OCI-LY1 (cell line): Measurements from ENCODE around the gene RGS19.

Experiments used
- H2AFZ ChIP-seq: fragments of 200-600 bp; sonication (generic), shearing (Covaris generic); 2 replicates; pipeline ENCODE4 v1.6.0; 2014; ENCODE audit warnings: antibody characterized with exemption, mild to moderate bottlenecking, low read length
- H3F3A ChIP-seq: fragments of 200-600 bp; sonication (generic), shearing (Covaris generic); 2 replicates; pipeline ENCODE4 v1.6.0; 2014; ENCODE audit warnings: mild to moderate bottlenecking, antibody characterized with exemption, low read length, moderate library complexity; ENCODE audit not compliant: insufficient read depth
- H3K27ac ChIP-seq: fragments of 200-600 bp; sonication (generic); 2 replicates; pipeline ENCODE4 v1.5.1; 2014; ENCODE audit warnings: low read length, mixed run types, mild to moderate bottlenecking, low read depth; ENCODE audit not compliant: poor library complexity, severe bottlenecking
- H3K27me3 ChIP-seq: fragments of 200-600 bp; sonication (generic); 2 replicates; pipeline ENCODE4 v1.6.0; 2014; ENCODE audit warnings: antibody characterized with exemption, mild to moderate bottlenecking, low read length, moderate library complexity; ENCODE audit not compliant: insufficient read depth
- H3K36me3 ChIP-seq: fragments of 200-600 bp; sonication (generic); 2 replicates; pipeline ENCODE4 v1.6.1; 2014; ENCODE audit warnings: mild to moderate bottlenecking, antibody characterized with exemption, low read length, moderate library complexity, mixed read lengths; ENCODE audit not compliant: insufficient read depth
- H3K4me1 ChIP-seq: fragments of 200-600 bp; sonication (generic); 2 replicates; pipeline ENCODE4 v1.5.1; 2014; ENCODE audit warnings: mild to moderate bottlenecking, low read length, moderate library complexity; ENCODE audit not compliant: insufficient read depth, severe bottlenecking
- H3K4me2 ChIP-seq: fragments of 200-600 bp; sonication (generic), shearing (Covaris generic); 2 replicates; pipeline ENCODE4 v1.6.1; 2014; ENCODE audit warnings: low read length
- H3K4me3 ChIP-seq: fragments of 200-600 bp; sonication (generic); 2 replicates; pipeline ENCODE4 v1.5.1; 2014; ENCODE audit warnings: low read length, low read depth, mild to moderate bottlenecking, mixed read lengths; ENCODE audit not compliant: poor library complexity, severe bottlenecking
- H3K79me2 ChIP-seq: fragments of 200-600 bp; shearing (Covaris generic); 2 replicates; pipeline ENCODE4 v1.6.1; 2016; ENCODE audit warnings: mixed run types, low read length, mixed read lengths; ENCODE audit not compliant: insufficient read depth
- H3K9ac ChIP-seq: fragments of 200-600 bp; sonication (generic), shearing (Covaris generic); 2 replicates; pipeline ENCODE4 v1.6.1; 2014; ENCODE audit warnings: mild to moderate bottlenecking, low read length, mixed read lengths
- H3K9me2 ChIP-seq: fragments of 200-600 bp; sonication (generic), shearing (Covaris generic); 2 replicates; pipeline ENCODE4 v1.6.1; 2014; ENCODE audit warnings: low read depth, mild to moderate bottlenecking, low read length, mixed read lengths
- H3K9me3 ChIP-seq: fragments of 200-600 bp; shearing (Covaris generic); 2 replicates; pipeline ENCODE4 v1.6.1; 2014; ENCODE audit warnings: low read length, mixed read lengths
- H4K20me1 ChIP-seq: fragments of 200-600 bp; sonication (generic), shearing (Covaris generic); 2 replicates; pipeline ENCODE4 v1.6.0; 2016; ENCODE audit warnings: mild to moderate bottlenecking, low read length; ENCODE audit not compliant: insufficient read depth
- CTCF ChIP-seq: fragments of 200-600 bp; sonication (generic), shearing (Covaris generic); IDR thresholded peaks from 2 replicates; pipeline ENCODE4 v1.5.1; 2017; ENCODE audit warnings: mild to moderate bottlenecking, antibody characterized with exemption, low read length, moderate library complexity, mixed read lengths
- EZH2 ChIP-seq: fragments of 200-600 bp; sonication (generic), shearing (Covaris generic); IDR thresholded peaks from 2 replicates; pipeline ENCODE4 v1.8.0; 2017; ENCODE audit warnings: borderline replicate concordance, mixed run types, mild to moderate bottlenecking, antibody characterized with exemption, low read length, moderate library complexity, mixed read lengths

Gene RGS19

GRCh38 chr20:64062596-64063388 is 16.5 kb downstream of the RGS19 start, which contains the start of gene TCEA2:
TSS of gene TCEA2 (plus strand) at chr20:64063198. CDS start at chr20:64063313, 115 bp downstream.
- H3K4me2 ChIP-seq: peak within 1 kb of the TSS; percentile 98
- no peak within 1 kb of the TSS for H2AFZ ChIP-seq
- no peaks in the 10 kb centered on the region for H3K79me2 ChIP-seq
- no peaks in the 10 kb centered on the region for H3K36me3 ChIP-seq
- H3K4me3 ChIP-seq: peak within 1 kb of the TSS; percentile 78
- no peak within 1 kb of the TSS for H3K27ac ChIP-seq
- no peaks in the 10 kb centered on the region for H3F3A ChIP-seq
- no peaks in the 10 kb centered on the region for H4K20me1 ChIP-seq
- no peaks in the 10 kb centered on the region; the same call in 1 of the 2 replicates for H3K27me3 ChIP-seq
- no peaks in the 10 kb centered on the region for H3K9me3 ChIP-seq
- peaks cover 37% of the 10 kb centered on the region for H3K4me1 ChIP-seq
- H3K9ac ChIP-seq: peak within 1 kb of the TSS; percentile 79
- H3K9me2 ChIP-seq: no peaks in the 10 kb centered on the region
- TF ChIP-seq CTCF: no peak

- no peaks in the 10 kb centered on the region for H3K9me2 ChIP-seq
- peak overlapping the region; percentile 98 for H3K4me2 ChIP-seq
- no peaks in the 10 kb centered on the region; the same call in 1 of the 2 replicates for H3K27me3 ChIP-seq
- peak overlapping the region; percentile 79; the same call in 1 of the 2 replicates for H3K9ac ChIP-seq
- no peak overlapping the region for H3K27ac ChIP-seq
- no peak overlapping the region for H2AFZ ChIP-seq
- H3K79me2 ChIP-seq: no peaks in the 10 kb centered on the region
- no peaks in the 10 kb centered on the region for H3F3A ChIP-seq
- no peaks in the 10 kb centered on the region for H3K36me3 ChIP-seq
- H3K4me1 ChIP-seq: peaks cover 41% of the 10 kb centered on the region
- TF ChIP-seq CTCF: no peak
- TF ChIP-seq EZH2: no peak
- peak overlapping the region; percentile 78 for H3K4me3 ChIP-seq
- H3K9me3 ChIP-seq: no peaks in the 10 kb centered on the region
- H4K20me1 ChIP-seq: no peaks in the 10 kb centered on the region
Measured at GRCh38 chr20:64062276-64062595, 17.1 kb downstream of the RGS19 start.

- peaks cover 25% of the 10 kb centered on the region for H3K4me1 ChIP-seq
- no peaks in the 10 kb centered on the region for H3K9me3 ChIP-seq
- TF ChIP-seq CTCF: no peak
- no peak for TF ChIP-seq EZH2
- H3K27ac ChIP-seq: no peak overlapping the region
- H2AFZ ChIP-seq: no peak overlapping the region
- no peak overlapping the region for H3K9ac ChIP-seq
- no peak overlapping the region for H3K4me3 ChIP-seq
- no peaks in the 10 kb centered on the region for H3K79me2 ChIP-seq
- no peaks in the 10 kb centered on the region for H3F3A ChIP-seq
- no peak overlapping the region for H3K4me2 ChIP-seq
- H3K27me3 ChIP-seq: peaks cover 11% of the 10 kb centered on the region
- H3K9me2 ChIP-seq: no peaks in the 10 kb centered on the region
- no peaks in the 10 kb centered on the region for H3K36me3 ChIP-seq
- H4K20me1 ChIP-seq: no peaks in the 10 kb centered on the region
Measured at GRCh38 chr20:64058536-64058935, 20.8 kb downstream of the RGS19 start.
